ENCODE measurements around the gene EPC1.

DNA sequence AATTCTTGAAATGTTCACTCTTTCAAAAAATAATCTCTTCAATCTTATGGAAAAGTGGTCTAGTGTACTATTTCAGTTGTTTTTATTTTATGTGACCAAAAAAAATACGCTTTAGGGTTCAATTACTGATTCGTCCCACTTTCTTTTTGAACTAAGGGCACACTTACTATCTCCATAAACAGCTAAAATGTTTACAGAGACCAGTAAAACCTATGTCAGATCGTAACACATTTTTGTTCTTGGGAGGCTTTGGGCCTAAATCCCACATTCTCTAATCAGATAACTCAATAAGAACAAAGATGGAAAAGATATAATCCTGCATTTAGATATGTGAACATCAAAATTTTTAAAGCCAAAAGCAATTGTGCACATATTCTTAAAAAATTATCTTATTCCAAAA lies 29.8 kb upstream of the EPC1 start:
- TF ChIP-seq CTCF (conservative IDR thresholded peaks at IDR 0.05), result no peak
- TF ChIP-seq EZH2 (IDR thresholded peaks at IDR 0.05; ENCODE audit: low read depth), result no peak

All from PC-9 (cell line).